T follicular helper cell (primary cell): ENCODE results near the gene ASCL1.

Experiments
- DNase-seq: peaks from one replicate; pipeline ENCODE4 v3.0.0-alpha.2; 2020; ENCODE audit warnings: low read depth
- total RNA-seq, 2 experiments: gene quantifications; one replicate each; lab custom pipeline; 2026; lab: John Stamatoyannopoulos, UW

The ASCL1 gene
- total RNA-seq = 0 to 0.12 reads per million in 2 experiments

- no peak for DNase-seq
Observed at GRCh38 chr12:102957339-102958050, at the start of gene ASCL1. Gene ASCL1, plus strand, starts transcription at chr12:102957674. Its CDS starts 571 bp downstream, at chr12:102958245.

GRCh38 chr12:102907918-102908317, 49.6 kb upstream of the ASCL1 start:
- no peak for DNase-seq

DNA sequence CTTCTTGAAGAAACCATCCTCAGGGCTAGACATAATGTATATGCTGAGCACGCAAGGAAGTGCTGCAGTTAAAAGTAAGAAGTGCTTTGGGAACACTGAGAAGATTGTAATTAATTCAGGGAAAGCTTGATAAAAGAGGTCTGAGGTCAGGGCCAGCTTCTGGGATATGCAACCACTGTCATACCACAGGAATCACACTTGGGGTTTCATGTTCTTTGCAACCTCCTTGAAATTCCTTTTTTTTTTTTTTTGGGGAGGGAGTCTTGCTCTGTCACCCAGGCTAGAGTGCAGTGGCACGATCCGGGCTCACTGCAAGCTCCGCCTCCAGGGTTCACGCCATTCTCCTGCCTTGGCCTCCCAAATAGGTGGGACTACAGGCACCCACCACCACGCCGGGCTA, 47.3 kb upstream of the ASCL1 start:
- DNase-seq = no peak

DNA sequence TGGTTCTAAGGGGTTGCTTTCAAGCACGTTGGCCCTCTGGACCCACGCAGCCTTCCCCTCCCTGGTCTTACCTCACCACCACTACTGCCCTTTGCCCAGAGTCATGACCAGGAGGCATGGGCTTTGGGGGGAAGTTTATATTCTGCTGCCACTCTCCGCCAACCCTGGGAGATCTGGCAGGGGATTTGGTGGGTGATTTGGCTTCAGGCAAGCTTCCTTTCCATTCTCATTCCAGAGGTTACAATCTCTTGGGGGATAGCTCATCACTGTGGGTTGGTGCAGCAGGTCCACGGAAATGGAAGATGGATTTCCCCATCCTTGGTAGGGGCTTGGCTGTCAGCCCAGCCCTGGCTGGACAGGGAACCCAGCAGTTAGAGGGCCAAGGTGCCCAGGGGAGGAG, 46.7 kb upstream of the ASCL1 start:
- DNase-seq = no peak

- no peak for DNase-seq
Observed at GRCh38 chr12:102911320-102911719, 46.2 kb upstream of the ASCL1 start.

- DNase-seq = no peak
Observed at GRCh38 chr12:102912258-102912657, 45.2 kb upstream of the ASCL1 start.

- DNase-seq = no peak
Observed at GRCh38 chr12:102913453-102914226, 43.8 kb upstream of the ASCL1 start.

DNA sequence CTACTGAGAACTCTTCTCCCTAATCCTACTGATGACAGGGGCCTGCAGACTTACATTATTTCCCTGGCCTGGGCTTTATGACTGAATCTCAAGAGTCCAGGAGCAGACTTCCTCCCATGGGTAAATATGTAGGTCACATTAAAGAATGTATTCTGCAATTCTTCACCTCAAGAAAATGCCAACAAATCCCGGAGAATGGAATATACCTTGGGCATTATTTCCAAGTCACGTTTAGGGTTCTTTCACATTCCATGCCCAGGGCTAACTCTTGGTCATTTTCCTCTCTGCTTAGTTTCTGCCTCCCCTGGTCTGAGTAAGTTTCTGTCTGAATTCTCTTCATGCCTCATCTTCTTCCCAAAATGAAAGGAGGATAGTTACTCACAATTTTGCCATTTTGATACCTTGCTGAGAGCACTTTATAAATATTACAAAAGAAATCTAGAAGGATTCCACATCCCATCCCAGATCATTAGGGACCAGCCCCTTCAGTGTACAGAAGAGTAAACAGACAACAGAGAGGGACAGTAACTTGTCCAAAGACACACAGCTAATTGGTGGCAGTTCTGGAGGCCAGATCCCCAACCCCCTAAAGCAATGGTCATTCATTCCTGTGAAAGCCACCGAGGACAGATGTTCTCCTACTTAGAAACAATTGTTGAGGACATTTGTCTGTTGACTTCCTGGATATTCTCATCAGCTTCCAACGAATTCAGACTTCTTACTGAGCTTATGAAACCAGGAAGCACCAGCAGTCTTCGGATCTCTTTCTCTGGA, 41.0 kb upstream of the ASCL1 start:
- no peak for DNase-seq

DNA sequence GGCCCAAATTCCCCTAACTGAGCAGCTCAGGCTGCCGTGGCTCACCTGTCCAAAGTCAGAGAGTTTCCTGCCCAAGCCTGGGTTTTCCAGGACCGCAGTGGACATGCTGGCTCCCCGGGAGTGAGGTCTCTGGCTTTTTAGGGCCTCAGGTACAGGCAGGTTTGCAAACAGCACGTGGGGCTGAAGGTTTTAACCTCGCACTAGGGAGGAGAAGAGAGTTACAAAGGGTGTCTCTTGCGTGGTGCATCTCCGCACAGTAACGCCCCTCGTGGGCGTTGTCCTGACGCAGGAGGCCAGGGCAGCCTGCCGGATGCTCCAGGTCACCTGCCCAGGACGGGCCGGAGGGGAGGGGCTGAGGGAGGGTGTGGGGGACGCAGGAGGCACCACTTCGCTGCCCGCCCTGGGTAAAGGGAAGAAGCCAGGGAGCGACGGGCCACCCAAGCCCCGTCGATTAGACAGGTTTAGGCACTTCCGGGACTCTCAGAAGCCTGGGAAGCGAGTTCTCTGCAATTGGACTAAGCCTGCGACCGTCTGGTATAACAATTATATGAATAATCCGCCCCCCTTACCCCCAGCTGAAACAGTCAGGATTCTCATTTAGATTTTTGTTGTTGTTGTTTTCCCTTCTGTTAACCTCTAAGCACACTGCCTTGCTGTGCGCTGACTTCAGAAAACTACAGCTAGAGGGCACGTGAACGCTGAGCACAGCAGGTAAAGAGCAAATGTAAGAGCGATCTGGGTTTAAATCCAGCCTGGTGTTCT, 40.3 kb upstream of the ASCL1 start, which contains the start of gene PAH:
PAH (minus strand) TSS at position 219 of the 762 bp plus-strand sequence; CDS start at position 105, 114 bp downstream.
- DNase-seq = no peak

- DNase-seq = no peak
Observed at GRCh38 chr12:102918840-102919239, 38.6 kb upstream of the ASCL1 start.

- no peak for DNase-seq
Observed at GRCh38 chr12:102920271-102920670, 37.2 kb upstream of the ASCL1 start.

DNA sequence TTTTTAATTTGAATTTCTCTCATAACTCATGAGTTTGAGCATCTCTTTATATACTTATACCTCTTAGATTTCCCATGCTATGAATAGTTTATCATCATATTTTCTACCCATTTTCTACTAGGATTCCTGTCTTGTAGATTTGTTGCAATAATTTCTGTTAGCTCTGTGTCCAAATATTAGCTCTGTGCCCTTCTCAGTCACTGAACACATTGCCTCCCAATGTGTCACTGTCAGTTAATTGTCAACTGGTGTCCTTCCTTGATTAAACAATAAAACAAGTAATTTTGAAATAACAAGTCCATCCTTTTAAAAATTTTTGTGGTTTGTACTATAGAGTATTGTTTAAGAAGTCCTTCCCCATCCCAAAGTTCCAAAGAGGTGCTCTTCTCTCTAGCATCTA, 36.2 kb upstream of the ASCL1 start:
- DNase-seq = no peak

- DNase-seq = no peak
Observed at GRCh38 chr12:102927220-102927619, 30.3 kb upstream of the ASCL1 start.

DNA sequence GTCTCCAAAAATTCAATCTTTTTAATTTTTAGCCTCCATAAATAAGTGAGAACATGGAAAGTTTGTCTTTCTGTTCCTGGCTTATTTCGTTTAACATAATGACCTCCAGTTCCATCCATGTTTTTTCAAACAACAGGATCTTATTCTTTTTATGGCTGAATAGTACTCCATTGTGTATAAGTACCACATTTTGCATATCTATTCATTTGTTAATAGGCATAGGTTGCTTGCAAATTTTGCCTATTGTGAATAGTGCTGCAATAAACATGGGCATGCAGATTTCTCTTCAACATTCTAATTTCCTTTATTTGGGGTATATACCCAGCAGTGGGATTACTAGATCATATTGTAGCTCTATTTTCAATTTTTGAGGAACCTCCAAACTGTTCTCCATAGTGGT, 24.3 kb upstream of the ASCL1 start:
- DNase-seq = no peak

DNA sequence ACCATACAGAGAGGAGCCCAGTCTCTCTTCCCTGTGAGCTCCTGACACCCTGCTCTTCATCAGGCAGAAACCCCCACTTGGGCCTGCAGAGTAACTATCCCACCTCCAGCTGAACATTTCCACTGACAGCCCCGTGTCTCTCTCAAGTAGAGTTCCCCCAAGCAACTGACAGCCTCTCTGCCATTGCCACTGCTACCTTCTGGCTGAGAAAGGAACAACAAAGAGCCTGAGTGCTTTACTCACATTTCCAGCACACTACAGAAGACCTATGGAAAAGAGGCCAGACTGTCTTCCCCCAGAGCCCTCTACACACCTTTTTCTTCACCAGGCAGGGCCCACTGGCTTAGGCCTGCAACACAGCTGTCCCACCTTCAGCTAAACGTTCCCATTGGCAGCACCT, 18.4 kb upstream of the ASCL1 start:
- no peak for DNase-seq

DNA sequence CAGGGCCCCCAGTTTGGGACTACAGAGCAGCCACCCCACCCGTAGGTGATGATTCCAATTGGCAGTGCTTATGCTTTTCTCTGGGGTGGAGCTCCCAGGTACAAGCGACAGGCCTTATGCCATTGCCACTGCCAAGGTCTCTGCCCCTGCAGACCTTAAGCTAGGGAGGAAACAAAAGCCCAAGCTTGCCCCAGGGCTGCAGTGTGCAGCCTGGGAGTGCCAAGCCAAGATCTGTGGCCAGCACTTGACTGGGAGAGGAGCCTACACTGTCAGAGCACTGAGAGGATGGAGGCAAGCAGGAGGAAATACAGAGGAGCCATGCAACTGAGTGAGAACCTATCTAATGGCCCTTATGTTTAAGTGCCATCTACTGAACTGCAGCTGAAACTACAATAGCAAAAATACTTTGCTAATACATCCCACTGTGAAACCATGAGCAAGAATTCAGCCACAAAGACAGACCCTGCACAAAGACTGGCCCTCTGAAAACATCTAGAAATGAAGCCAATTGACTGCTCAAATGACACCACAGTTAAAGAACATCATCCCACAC, 17.7 kb upstream of the ASCL1 start:
- no peak for DNase-seq

DNA sequence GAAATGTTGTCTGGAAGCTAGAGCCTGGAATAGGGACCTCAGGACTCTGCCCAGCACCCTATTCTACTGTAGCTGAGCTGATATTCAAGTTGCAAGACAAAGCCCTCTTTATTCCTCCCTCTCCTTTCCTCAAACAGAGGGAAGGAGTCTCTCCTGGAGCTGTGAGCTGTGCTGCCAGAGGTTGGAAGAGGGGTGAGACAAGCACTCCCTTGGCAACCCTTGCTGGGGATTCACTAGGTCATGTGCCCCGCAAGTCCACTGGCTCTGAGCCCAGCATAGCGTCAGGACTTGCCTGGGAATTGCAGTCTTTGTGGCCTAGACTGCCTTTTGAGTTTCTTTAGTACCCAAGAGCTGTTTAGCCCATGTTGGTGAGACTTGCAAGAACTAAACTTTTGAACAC, 11.4 kb upstream of the ASCL1 start:
- DNase-seq = no peak

- peak; percentile 34 for DNase-seq
Observed at GRCh38 chr12:102948941-102949352, 8.5 kb upstream of the ASCL1 start.

- no peak for DNase-seq
Observed at GRCh38 chr12:102950107-102950949, 7.1 kb upstream of the ASCL1 start.

- DNase-seq = no peak
Observed at GRCh38 chr12:102950950-102951619, 6.4 kb upstream of the ASCL1 start.
